Panc1 (cell line): Measurements from ENCODE around the gene CD48. TPM values are rescaled to one million over a fixed set of nuclear protein-coding genes. Genes with fewer than 3 reads are reported as not detected.

Experiments
- ATAC-seq: fragments of 200-7000 bp; cut with Tn5 transposase; 2 replicates; pipeline ENCODE4 v1.9.1; 2020; ENCODE audit warnings: mild to moderate bottlenecking, moderate library complexity
- BruUV-seq: library from RNA; stranded (reverse); fragments of 400-500 nt; replicated peaks from 2 replicates; lab custom pipeline; 2021; lab: Mats Ljungman, UMichigan
- CTCF ChIA-PET: fragments of 300-600 bp; sonication (Branson Sonifier 250); formaldehyde crosslinking; loops from one replicate; lab custom pipeline; 2022; ENCODE audit warnings: antibody characterized with exemption; lab: Charles Lee
- POLR2A ChIA-PET: fragments of 300-600 bp; sonication (Branson Sonifier 250); formaldehyde crosslinking; loops from one replicate; lab custom pipeline; 2022; ENCODE audit warnings: antibody characterized with exemption; lab: Charles Lee
- DNase-seq: peaks from one replicate; pipeline ENCODE4 v3.0.0-alpha.2; 2010; ENCODE audit warnings: low read depth, low spot score
- H3K27ac ChIP-seq: 2 replicates; pipeline ENCODE4 v1.5.1; 2011; ENCODE audit warnings: mild to moderate bottlenecking, low read length, inconsistent platforms
- H3K27me3 ChIP-seq: fragments of 200-500 bp; sonication (Bioruptor generic); 2 replicates; pipeline ENCODE4 v1.6.0; 2014; ENCODE audit warnings: low read length, inconsistent platforms; ENCODE audit not compliant: control insufficient read depth, insufficient read depth
- H3K36me3 ChIP-seq: fragments of 200-500 bp; sonication (Bioruptor generic); 2 replicates; pipeline ENCODE4 v1.5.1; 2014; ENCODE audit warnings: inconsistent platforms, mild to moderate bottlenecking, low read length, moderate library complexity; ENCODE audit not compliant: control insufficient read depth, insufficient read depth
- H3K4me1 ChIP-seq: 2 replicates; pipeline ENCODE4 v1.5.1; 2011; ENCODE audit warnings: inconsistent platforms, mild to moderate bottlenecking, low read length, moderate library complexity; ENCODE audit not compliant: control insufficient read depth, insufficient read depth
- H3K4me3 ChIP-seq, 2 experiments: 2 replicates each; pipeline ENCODE4 v1.5.1; 2011 to 2012; ENCODE audit warnings: low read depth in 2 of 2, low read length in 2 of 2, mild to moderate bottlenecking in 2 of 2, inconsistent platforms in 1 of 2, moderate library complexity in 1 of 2
- H3K9me3 ChIP-seq: fragments of 200-500 bp; sonication (Bioruptor generic); 2 replicates; pipeline ENCODE4 v1.5.1; 2014; ENCODE audit warnings: low read depth, mild to moderate bottlenecking, inconsistent platforms, low read length, moderate library complexity; ENCODE audit not compliant: control insufficient read depth, insufficient read depth
- POLR2AphosphoS5 ChIP-seq: IDR thresholded peaks from 2 replicates; pipeline ENCODE4 v1.6.1; 2012; ENCODE audit warnings: mild to moderate bottlenecking, low read depth, low read length, moderate library complexity
- SIN3A ChIP-seq: IDR thresholded peaks from 2 replicates; pipeline ENCODE4 v1.6.1; 2012; ENCODE audit warnings: low read depth, mild to moderate bottlenecking, low read length, moderate library complexity, borderline replicate concordance; ENCODE audit not compliant: insufficient read depth
- TCF7L2 ChIP-seq: IDR thresholded peaks from 2 replicates; pipeline ENCODE4 v1.6.1; 2011; ENCODE audit warnings: mild to moderate bottlenecking, low read depth, low read length, inconsistent platforms
- in situ Hi-C: cut with HindIII; loops from 2 replicates; pipeline ENCODE4 v1.10.0; 2016; ENCODE audit warnings: low sequenced_read_pairs, low pct_unique_long_range_greater_than_20kb
- intact Hi-C: fragments of 100-400 bp; cut with micrococcal nuclease; formaldehyde crosslinking; loops from one replicate; pipeline ENCODE4 v1.10.0; 2022; ENCODE audit not compliant: unreplicated experiment
- total RNA-seq: library from RNA; stranded (reverse); gene quantifications from one replicate; pipeline ENCODE4 v1.2.1, GENCODE V29; 2021; ENCODE audit not compliant: unreplicated experiment
- TF ChIP-seq, protein P1 (sequence below), 2 experiments: IDR thresholded peaks; 2 replicates each; pipeline ENCODE4 v1.6.1; 2011 to 2012; ENCODE audit warnings: low read depth in 2 of 2, control low read depth in 1 of 2, low read length in 1 of 2, mild to moderate bottlenecking in 1 of 2, moderate library complexity in 1 of 2; ENCODE audit not compliant: insufficient read depth in 1 of 2
- TF ChIP-seq, protein P2 (sequence below): fragments of 450-650 bp; IDR thresholded peaks from 2 replicates; pipeline ENCODE4 v1.5.1; 2017; ENCODE audit warnings: mild to moderate bottlenecking

CD48 gene
- total RNA-seq, 1 experiment from 2014 or later = 0.67 TPM

GRCh38 chr1:160755461-160755860, 43.8 kb upstream of the CD48 start:
- CTCF ChIA-PET = interaction anchor here (0.7 kb wide), 1 partner anchor 155 kb away, joined by 3 read pairs; no protein-coding TSS in a partner anchor
- Histone ChIP-seq H3K4me3 (no peak overlapping the region), H3K4me1 (no peaks in the 10 kb centered on the region), H3K9me3 (no peaks in the 10 kb centered on the region), H3K27ac (no peak overlapping the region), H3K27me3 (peaks cover 9% of the 10 kb centered on the region; the same call in 1 of the 2 replicates), H3K36me3 (no peaks in the 10 kb centered on the region)
- DNase-seq = no peak
- no TSS peak for BruUV-seq
- POLR2A ChIA-PET = no interaction called here
- TF ChIP-seq SIN3A (no peak), POLR2AphosphoS5 (no peak), TCF7L2 (no peak)
- TF ChIP-seq, protein P1, sequence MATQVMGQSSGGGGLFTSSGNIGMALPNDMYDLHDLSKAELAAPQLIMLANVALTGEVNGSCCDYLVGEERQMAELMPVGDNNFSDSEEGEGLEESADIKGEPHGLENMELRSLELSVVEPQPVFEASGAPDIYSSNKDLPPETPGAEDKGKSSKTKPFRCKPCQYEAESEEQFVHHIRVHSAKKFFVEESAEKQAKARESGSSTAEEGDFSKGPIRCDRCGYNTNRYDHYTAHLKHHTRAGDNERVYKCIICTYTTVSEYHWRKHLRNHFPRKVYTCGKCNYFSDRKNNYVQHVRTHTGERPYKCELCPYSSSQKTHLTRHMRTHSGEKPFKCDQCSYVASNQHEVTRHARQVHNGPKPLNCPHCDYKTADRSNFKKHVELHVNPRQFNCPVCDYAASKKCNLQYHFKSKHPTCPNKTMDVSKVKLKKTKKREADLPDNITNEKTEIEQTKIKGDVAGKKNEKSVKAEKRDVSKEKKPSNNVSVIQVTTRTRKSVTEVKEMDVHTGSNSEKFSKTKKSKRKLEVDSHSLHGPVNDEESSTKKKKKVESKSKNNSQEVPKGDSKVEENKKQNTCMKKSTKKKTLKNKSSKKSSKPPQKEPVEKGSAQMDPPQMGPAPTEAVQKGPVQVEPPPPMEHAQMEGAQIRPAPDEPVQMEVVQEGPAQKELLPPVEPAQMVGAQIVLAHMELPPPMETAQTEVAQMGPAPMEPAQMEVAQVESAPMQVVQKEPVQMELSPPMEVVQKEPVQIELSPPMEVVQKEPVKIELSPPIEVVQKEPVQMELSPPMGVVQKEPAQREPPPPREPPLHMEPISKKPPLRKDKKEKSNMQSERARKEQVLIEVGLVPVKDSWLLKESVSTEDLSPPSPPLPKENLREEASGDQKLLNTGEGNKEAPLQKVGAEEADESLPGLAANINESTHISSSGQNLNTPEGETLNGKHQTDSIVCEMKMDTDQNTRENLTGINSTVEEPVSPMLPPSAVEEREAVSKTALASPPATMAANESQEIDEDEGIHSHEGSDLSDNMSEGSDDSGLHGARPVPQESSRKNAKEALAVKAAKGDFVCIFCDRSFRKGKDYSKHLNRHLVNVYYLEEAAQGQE (IDR thresholded peaks at IDR 0.05; ENCODE audit: insufficient read depth in 1 of 2, low read depth in 2 of 2, low read length in 1 of 2) = no peak
- TF ChIP-seq, protein P2, sequence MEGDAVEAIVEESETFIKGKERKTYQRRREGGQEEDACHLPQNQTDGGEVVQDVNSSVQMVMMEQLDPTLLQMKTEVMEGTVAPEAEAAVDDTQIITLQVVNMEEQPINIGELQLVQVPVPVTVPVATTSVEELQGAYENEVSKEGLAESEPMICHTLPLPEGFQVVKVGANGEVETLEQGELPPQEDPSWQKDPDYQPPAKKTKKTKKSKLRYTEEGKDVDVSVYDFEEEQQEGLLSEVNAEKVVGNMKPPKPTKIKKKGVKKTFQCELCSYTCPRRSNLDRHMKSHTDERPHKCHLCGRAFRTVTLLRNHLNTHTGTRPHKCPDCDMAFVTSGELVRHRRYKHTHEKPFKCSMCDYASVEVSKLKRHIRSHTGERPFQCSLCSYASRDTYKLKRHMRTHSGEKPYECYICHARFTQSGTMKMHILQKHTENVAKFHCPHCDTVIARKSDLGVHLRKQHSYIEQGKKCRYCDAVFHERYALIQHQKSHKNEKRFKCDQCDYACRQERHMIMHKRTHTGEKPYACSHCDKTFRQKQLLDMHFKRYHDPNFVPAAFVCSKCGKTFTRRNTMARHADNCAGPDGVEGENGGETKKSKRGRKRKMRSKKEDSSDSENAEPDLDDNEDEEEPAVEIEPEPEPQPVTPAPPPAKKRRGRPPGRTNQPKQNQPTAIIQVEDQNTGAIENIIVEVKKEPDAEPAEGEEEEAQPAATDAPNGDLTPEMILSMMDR = no peak
- no peak for ATAC-seq
- in situ Hi-C loops (no loop called here), intact Hi-C loops (no loop called here)

GRCh38 chr1:160753594-160753993, 42.0 kb upstream of the CD48 start:
- intact Hi-C loops (no loop called here), in situ Hi-C loops (no loop called here)
- no peak overlapping the region for H3K4me3 ChIP-seq
- peaks cover 13% of the 10 kb centered on the region for H3K27me3 ChIP-seq
- DNase-seq (no peak), ATAC-seq (no peak)
- BruUV-seq = no TSS peak
- TF ChIP-seq, protein P2 = no peak
- TF ChIP-seq, protein P1 (IDR thresholded peaks at IDR 0.05; ENCODE audit: insufficient read depth in 1 of 2, low read depth in 2 of 2, low read length in 1 of 2) = no peak
- no peak for TF ChIP-seq SIN3A
- TF ChIP-seq POLR2AphosphoS5 = no peak
- no peak for TF ChIP-seq TCF7L2
- no peak overlapping the region for H3K27ac ChIP-seq
- no peaks in the 10 kb centered on the region for H3K4me1 ChIP-seq
- ChIA-PET POLR2A (no interaction called here), CTCF (no interaction called here)
- no peaks in the 10 kb centered on the region for H3K36me3 ChIP-seq
- no peaks in the 10 kb centered on the region for H3K9me3 ChIP-seq
